ENCODE data around the gene ANOS1.
A peak's percentile ranks its signal among the peaks of the same experiment; 100 is the strongest.
"Not testable (repeated sequence)": the region's sequence is repeated elsewhere in the genome, so short reads cannot be mapped to it uniquely, and the experiment has no call there.

Gene ANOS1, protein sequence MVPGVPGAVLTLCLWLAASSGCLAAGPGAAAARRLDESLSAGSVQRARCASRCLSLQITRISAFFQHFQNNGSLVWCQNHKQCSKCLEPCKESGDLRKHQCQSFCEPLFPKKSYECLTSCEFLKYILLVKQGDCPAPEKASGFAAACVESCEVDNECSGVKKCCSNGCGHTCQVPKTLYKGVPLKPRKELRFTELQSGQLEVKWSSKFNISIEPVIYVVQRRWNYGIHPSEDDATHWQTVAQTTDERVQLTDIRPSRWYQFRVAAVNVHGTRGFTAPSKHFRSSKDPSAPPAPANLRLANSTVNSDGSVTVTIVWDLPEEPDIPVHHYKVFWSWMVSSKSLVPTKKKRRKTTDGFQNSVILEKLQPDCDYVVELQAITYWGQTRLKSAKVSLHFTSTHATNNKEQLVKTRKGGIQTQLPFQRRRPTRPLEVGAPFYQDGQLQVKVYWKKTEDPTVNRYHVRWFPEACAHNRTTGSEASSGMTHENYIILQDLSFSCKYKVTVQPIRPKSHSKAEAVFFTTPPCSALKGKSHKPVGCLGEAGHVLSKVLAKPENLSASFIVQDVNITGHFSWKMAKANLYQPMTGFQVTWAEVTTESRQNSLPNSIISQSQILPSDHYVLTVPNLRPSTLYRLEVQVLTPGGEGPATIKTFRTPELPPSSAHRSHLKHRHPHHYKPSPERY

DNA sequence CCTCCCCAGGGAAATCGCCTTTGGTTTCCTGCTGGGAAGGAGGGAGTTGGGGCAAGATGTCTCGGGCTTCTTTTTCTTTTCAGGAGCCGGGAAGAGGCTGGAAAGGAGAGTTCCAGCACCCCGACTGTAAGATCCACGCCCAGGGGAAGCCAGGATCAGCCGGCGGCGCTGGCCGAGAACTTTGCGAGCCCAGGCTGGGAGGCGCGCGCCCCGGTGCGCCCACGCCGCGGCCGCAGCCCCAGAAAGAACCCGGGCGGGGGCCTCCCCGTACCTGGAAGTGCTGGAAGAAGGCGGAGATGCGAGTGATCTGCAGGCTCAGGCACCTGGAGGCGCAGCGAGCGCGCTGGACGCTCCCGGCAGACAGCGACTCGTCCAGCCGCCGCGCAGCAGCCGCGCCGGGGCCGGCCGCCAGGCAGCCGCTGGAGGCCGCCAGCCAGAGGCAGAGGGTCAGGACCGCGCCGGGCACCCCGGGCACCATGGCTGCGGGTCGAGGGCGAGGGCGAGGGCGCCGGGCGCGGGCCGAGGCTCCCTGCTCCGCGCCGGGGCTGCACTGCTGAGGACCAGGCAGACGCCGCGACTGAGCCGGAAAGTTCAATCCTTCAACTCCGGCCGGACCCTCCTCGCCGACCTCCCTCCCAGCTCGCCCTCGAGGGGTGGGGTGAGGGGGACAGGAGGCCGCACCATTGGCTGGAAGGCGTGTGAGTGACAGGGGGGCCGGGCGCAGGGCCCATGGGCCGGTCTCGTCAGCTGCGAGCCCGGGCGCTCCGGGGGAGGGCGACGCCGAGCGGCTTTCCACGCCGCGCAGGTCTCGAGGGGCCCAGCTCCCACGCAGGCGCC is at the start of gene ANOS1:
ANOS1 (minus strand) TSS at position 579 of the 837 bp plus-strand sequence; CDS start at position 478, 101 bp downstream.
- peak within 1 kb of the TSS; percentile 94 for H3K4me3 ChIP-seq (ENCODE audit: low read depth, low read length)
- peak within 1 kb of the TSS; percentile 87 for H3K9ac ChIP-seq (ENCODE audit: low read length)
- no peaks in the 10 kb centered on the region for H3K9me3 ChIP-seq (ENCODE audit: control insufficient read depth, insufficient read depth, low read depth, low read length)
- H3K27me3 ChIP-seq (ENCODE audit: control insufficient read depth, insufficient read depth, low read length) = peaks cover 70% of the 10 kb centered on the region
- H3K4me1 ChIP-seq (ENCODE audit: control insufficient read depth, insufficient read depth, low read length) = peaks cover 34% of the 10 kb centered on the region
- peaks cover 18% of the 10 kb centered on the region for H3K36me3 ChIP-seq (ENCODE audit: control insufficient read depth, insufficient read depth, low read length)
- peak within 1 kb of the TSS; percentile 29; the same call in 1 of the 2 replicates for H3K27ac ChIP-seq (ENCODE audit: low read depth, low read length)

GRCh38 chrX:8773117-8773516 is 41.2 kb upstream of the ANOS1 start:
- Histone ChIP-seq H3K27ac (ENCODE audit: low read depth, low read length) (no peak overlapping the region), H3K9ac (ENCODE audit: low read length) (no peak overlapping the region), H3K4me3 (ENCODE audit: low read depth, low read length) (no peak overlapping the region), H3K4me1 (ENCODE audit: control insufficient read depth, insufficient read depth, low read length) (no peaks in the 10 kb centered on the region), H3K27me3 (ENCODE audit: control insufficient read depth, insufficient read depth, low read length) (peaks cover 3% of the 10 kb centered on the region; the same call in 1 of the 2 replicates), H3K36me3 (ENCODE audit: control insufficient read depth, insufficient read depth, low read length) (no peaks in the 10 kb centered on the region), H3K9me3 (ENCODE audit: control insufficient read depth, insufficient read depth, low read depth, low read length) (peaks cover 2% of the 10 kb centered on the region; the same call in 1 of the 2 replicates)

GRCh38 chrX:8760021-8760420 is 28.1 kb upstream of the ANOS1 start:
- no peaks in the 10 kb centered on the region for H3K4me1 ChIP-seq (ENCODE audit: control insufficient read depth, insufficient read depth, low read length)
- peaks cover 6% of the 10 kb centered on the region; the same call in 1 of the 2 replicates for H3K9me3 ChIP-seq (ENCODE audit: control insufficient read depth, insufficient read depth, low read depth, low read length)
- H3K27me3 ChIP-seq (ENCODE audit: control insufficient read depth, insufficient read depth, low read length) = peaks cover 6% of the 10 kb centered on the region; the same call in 1 of the 2 replicates
- H3K36me3 ChIP-seq (ENCODE audit: control insufficient read depth, insufficient read depth, low read length) = no peaks in the 10 kb centered on the region
- H3K9ac ChIP-seq (ENCODE audit: low read length) = no peak overlapping the region
- H3K4me3 ChIP-seq (ENCODE audit: low read depth, low read length) = no peak overlapping the region
- H3K27ac ChIP-seq (ENCODE audit: low read depth, low read length) = no peak overlapping the region

GRCh38 chrX:8758706-8759105 is 26.8 kb upstream of the ANOS1 start:
- not testable (repeated sequence) for H3K27ac ChIP-seq (ENCODE audit: low read depth, low read length); H3K36me3 ChIP-seq (ENCODE audit: control insufficient read depth, insufficient read depth, low read length); H3K9ac ChIP-seq (ENCODE audit: low read length); H3K27me3 ChIP-seq (ENCODE audit: control insufficient read depth, insufficient read depth, low read length); H3K4me3 ChIP-seq (ENCODE audit: low read depth, low read length); H3K9me3 ChIP-seq (ENCODE audit: control insufficient read depth, insufficient read depth, low read depth, low read length); H3K4me1 ChIP-seq (ENCODE audit: control insufficient read depth, insufficient read depth, low read length)

DNA sequence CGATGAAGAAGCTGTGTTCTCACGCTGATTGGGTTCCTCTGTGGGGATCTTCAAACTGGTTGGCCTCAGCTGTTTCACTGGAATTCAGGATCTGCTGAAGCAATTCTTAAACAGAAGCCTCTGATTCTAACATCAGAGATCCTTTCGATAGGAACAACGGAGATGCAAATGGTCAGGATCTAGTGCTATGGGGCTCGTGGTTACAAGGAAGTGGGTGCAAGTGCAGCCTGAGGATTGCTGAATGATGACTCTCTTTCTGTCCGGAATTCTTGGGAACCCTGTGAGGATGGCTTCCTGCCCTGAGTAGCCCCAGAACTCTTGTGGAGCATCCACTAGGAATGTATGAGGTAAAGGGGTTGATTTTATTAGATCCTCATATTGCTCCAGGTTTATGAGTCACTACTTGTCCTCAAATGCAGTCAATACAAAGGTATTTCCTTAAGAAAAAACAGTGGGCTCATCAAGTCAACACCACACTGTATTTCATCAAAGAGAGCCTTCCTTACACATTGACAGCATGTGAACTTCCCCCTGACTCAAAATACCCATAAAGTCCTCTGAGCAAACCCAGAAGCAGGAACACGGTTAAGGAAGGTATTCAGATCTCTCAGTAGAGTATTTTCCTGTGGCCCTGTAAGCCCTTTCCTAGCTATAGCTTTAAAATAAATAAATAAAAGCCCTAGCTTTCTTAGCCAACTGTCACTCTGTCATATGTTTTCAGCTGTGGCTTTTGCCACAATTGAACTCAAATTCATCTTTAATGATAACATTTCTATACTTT is 25.9 kb upstream of the ANOS1 start:
- H3K4me1 ChIP-seq (ENCODE audit: control insufficient read depth, insufficient read depth, low read length); H3K27me3 ChIP-seq (ENCODE audit: control insufficient read depth, insufficient read depth, low read length); H3K36me3 ChIP-seq (ENCODE audit: control insufficient read depth, insufficient read depth, low read length); H3K4me3 ChIP-seq (ENCODE audit: low read depth, low read length); H3K9ac ChIP-seq (ENCODE audit: low read length); H3K27ac ChIP-seq (ENCODE audit: low read depth, low read length); H3K9me3 ChIP-seq (ENCODE audit: control insufficient read depth, insufficient read depth, low read depth, low read length): not testable (repeated sequence)

DNA sequence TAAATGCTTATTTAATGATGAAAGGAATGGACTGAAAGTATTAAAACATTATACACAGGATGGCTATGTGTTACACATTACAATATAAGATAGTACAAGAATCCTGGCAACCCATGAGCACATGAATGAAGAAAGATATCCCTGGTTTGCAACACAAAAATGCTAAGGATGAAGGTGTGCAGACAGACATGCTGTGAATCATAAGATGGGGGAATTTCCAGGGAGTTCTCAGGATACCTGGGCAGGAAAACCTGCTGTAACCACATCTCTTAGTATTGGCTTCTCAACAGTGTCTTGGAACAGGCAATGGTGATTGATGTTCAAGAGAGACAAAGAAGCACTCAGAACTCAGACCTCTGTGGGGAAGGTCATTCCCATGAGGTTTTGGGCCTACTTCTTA is 23.9 kb upstream of the ANOS1 start:
- no peaks in the 10 kb centered on the region for H3K36me3 ChIP-seq (ENCODE audit: control insufficient read depth, insufficient read depth, low read length)
- H3K4me3 ChIP-seq (ENCODE audit: low read depth, low read length) = no peak overlapping the region
- peaks cover 6% of the 10 kb centered on the region; the same call in 1 of the 2 replicates for H3K27me3 ChIP-seq (ENCODE audit: control insufficient read depth, insufficient read depth, low read length)
- H3K4me1 ChIP-seq (ENCODE audit: control insufficient read depth, insufficient read depth, low read length) = no peaks in the 10 kb centered on the region; the same call in 1 of the 2 replicates
- H3K9ac ChIP-seq (ENCODE audit: low read length) = no peak overlapping the region
- peaks cover 6% of the 10 kb centered on the region; the same call in 1 of the 2 replicates for H3K9me3 ChIP-seq (ENCODE audit: control insufficient read depth, insufficient read depth, low read depth, low read length)
- no peak overlapping the region for H3K27ac ChIP-seq (ENCODE audit: low read depth, low read length)

DNA sequence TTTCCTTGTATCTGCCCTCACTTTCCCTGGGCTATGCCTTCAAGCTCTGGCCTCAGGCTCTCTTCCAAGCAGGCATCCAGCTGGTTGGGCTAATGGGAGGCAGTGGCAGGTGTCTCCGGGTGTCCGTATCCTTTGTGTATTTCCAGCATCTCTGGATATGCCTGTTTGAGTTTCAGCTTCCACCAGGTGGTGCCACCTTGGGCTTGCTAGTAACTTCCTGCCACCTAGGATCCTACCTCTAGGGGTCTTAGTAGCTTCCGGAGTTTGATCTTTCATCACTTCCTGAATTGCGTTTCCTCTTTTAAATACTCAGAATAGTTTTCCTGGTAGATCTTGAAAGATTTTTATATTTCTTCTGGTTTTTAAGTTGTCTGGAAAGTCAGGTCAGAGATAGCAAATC is 23.2 kb upstream of the ANOS1 start:
- H3K9me3 ChIP-seq (ENCODE audit: control insufficient read depth, insufficient read depth, low read depth, low read length) = peaks cover 6% of the 10 kb centered on the region; the same call in 1 of the 2 replicates
- no peak overlapping the region for H3K9ac ChIP-seq (ENCODE audit: low read length)
- H3K36me3 ChIP-seq (ENCODE audit: control insufficient read depth, insufficient read depth, low read length) = no peaks in the 10 kb centered on the region
- no peak overlapping the region for H3K4me3 ChIP-seq (ENCODE audit: low read depth, low read length)
- no peak overlapping the region for H3K27ac ChIP-seq (ENCODE audit: low read depth, low read length)
- no peaks in the 10 kb centered on the region; the same call in 1 of the 2 replicates for H3K4me1 ChIP-seq (ENCODE audit: control insufficient read depth, insufficient read depth, low read length)
- H3K27me3 ChIP-seq (ENCODE audit: control insufficient read depth, insufficient read depth, low read length) = no peaks in the 10 kb centered on the region; the same call in 1 of the 2 replicates

DNA sequence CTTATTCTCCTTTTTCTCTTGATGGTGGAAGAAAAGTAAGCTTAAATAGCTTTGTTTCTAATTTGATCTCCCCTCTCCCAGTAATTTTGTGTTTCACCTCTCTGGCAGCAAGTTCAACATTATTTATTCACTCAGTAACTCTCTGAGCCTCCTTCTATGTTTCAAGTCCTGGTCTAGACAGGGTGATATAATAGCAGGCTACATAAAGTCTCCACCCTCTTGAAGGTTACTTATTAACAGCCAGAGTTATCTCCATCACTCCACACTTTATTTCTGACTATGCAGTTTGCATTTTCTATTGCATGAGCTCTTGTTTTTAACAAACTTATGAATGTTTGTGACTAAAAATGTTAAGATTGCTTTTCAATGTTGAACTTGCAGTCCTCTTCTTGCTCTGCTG is 17.8 kb upstream of the ANOS1 start:
- Histone ChIP-seq H3K27ac (ENCODE audit: low read depth, low read length) (no peak overlapping the region), H3K36me3 (ENCODE audit: control insufficient read depth, insufficient read depth, low read length) (no peaks in the 10 kb centered on the region), H3K27me3 (ENCODE audit: control insufficient read depth, insufficient read depth, low read length) (no peaks in the 10 kb centered on the region), H3K4me3 (ENCODE audit: low read depth, low read length) (no peak overlapping the region), H3K4me1 (ENCODE audit: control insufficient read depth, insufficient read depth, low read length) (no peaks in the 10 kb centered on the region; the same call in 1 of the 2 replicates), H3K9me3 (ENCODE audit: control insufficient read depth, insufficient read depth, low read depth, low read length) (no peaks in the 10 kb centered on the region), H3K9ac (ENCODE audit: low read length) (no peak overlapping the region)

DNA sequence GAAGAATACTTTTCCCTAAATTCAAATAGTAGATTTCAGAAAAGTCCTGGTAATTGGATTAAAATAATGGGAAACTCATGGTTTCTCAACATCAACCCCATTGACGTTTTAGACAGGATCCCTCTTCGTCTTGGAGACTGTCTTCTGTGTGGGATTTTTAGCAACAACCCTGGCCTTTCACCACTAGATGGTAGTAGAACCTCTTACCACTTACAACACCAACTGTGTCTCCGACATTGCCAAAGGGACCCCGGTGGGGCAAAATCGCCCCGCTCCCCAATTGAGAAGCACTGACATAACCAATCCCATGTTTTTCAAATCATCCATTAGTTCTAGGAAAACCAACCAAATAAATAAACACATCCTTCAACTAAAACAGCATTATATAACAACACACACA is 16.9 kb upstream of the ANOS1 start:
- no peaks in the 10 kb centered on the region for H3K36me3 ChIP-seq (ENCODE audit: control insufficient read depth, insufficient read depth, low read length)
- H3K27me3 ChIP-seq (ENCODE audit: control insufficient read depth, insufficient read depth, low read length) = no peaks in the 10 kb centered on the region
- H3K4me3 ChIP-seq (ENCODE audit: low read depth, low read length) = no peak overlapping the region
- no peaks in the 10 kb centered on the region for H3K9me3 ChIP-seq (ENCODE audit: control insufficient read depth, insufficient read depth, low read depth, low read length)
- no peak overlapping the region for H3K9ac ChIP-seq (ENCODE audit: low read length)
- no peaks in the 10 kb centered on the region; the same call in 1 of the 2 replicates for H3K4me1 ChIP-seq (ENCODE audit: control insufficient read depth, insufficient read depth, low read length)
- no peak overlapping the region for H3K27ac ChIP-seq (ENCODE audit: low read depth, low read length)

- Histone ChIP-seq H3K36me3 (ENCODE audit: control insufficient read depth, insufficient read depth, low read length) (no peaks in the 10 kb centered on the region), H3K4me3 (ENCODE audit: low read depth, low read length) (no peak overlapping the region), H3K27me3 (ENCODE audit: control insufficient read depth, insufficient read depth, low read length) (no peaks in the 10 kb centered on the region), H3K27ac (ENCODE audit: low read depth, low read length) (no peak overlapping the region), H3K9me3 (ENCODE audit: control insufficient read depth, insufficient read depth, low read depth, low read length) (no peaks in the 10 kb centered on the region), H3K4me1 (ENCODE audit: control insufficient read depth, insufficient read depth, low read length) (peaks cover 3% of the 10 kb centered on the region; the same call in 1 of the 2 replicates), H3K9ac (ENCODE audit: low read length) (no peak overlapping the region)
Measured at GRCh38 chrX:8743126-8743732, 11.3 kb upstream of the ANOS1 start.
